Astrocyte of the spinal cord (primary cell): Measurements from ENCODE around the gene DOCK4.

ENCODE experiments used
- DNase-seq: peaks from one replicate; pipeline ENCODE4 v3.0.0; 2011; ENCODE audit warnings: low read depth, low spot score
- H3K4me3 ChIP-seq: 2 replicates; pipeline ENCODE4 v1.5.1; 2011; ENCODE audit warnings: low read depth, mild to moderate bottlenecking, low read length, moderate library complexity
- in situ Hi-C: cut with HindIII; loops from 2 replicates; pipeline ENCODE4 v1.10.0; 2017; ENCODE audit warnings: low sequenced_read_pairs
- TF ChIP-seq, protein P1 (sequence below): IDR thresholded peaks from 2 replicates; pipeline ENCODE4 v1.5.1; 2012; ENCODE audit warnings: low read depth, mild to moderate bottlenecking, low read length, inconsistent platforms

DOCK4 gene

DNA sequence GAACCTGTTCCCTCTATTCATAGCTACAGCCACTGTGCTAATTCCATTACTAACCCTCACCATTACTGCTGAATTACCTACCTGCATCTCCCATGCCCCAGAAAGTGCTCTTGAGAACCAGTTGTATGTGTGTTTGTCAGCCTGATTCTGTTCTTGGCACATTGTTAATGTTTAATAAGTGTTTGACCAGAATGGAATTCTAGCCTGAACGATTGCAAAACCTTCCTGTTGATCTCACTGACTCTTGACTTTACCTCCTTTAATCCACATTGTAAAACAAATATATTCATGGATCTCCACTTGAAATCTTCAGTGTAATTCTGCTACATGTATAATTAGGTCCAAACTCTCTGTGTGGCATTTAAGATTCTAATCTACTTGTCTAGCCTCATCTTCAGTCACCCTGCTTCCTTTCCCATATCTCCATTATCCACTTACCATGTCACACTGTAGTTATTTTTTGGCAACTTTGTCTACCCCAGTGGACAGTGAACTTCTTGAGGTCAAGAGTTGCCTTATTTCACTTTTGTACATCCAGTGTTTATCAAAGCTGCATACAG is 5.2 kb upstream of the DOCK4 start:
- in situ Hi-C loops, result no loop called here
- TF ChIP-seq, protein P1, sequence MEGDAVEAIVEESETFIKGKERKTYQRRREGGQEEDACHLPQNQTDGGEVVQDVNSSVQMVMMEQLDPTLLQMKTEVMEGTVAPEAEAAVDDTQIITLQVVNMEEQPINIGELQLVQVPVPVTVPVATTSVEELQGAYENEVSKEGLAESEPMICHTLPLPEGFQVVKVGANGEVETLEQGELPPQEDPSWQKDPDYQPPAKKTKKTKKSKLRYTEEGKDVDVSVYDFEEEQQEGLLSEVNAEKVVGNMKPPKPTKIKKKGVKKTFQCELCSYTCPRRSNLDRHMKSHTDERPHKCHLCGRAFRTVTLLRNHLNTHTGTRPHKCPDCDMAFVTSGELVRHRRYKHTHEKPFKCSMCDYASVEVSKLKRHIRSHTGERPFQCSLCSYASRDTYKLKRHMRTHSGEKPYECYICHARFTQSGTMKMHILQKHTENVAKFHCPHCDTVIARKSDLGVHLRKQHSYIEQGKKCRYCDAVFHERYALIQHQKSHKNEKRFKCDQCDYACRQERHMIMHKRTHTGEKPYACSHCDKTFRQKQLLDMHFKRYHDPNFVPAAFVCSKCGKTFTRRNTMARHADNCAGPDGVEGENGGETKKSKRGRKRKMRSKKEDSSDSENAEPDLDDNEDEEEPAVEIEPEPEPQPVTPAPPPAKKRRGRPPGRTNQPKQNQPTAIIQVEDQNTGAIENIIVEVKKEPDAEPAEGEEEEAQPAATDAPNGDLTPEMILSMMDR, result no peak
- no peak overlapping the region for H3K4me3 ChIP-seq
- DNase-seq, result no peak

DNA sequence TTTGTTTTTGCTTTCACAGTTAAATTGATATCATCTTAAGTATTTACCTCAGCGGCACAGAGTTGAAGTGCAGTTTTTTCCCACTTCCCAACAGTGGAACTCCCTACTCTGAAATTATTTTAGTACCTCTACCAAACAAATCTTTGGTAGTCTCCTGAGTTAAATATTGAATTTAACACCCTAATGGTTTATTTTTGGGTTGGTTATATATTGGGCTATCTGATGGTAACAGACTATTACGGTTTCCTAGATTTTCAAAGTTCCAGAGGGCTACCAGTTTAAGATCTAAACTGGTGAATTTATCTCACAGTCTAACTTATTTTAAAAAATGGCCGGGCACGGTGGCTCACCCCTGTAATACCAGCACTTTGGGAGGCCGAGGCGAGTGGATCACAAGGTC is 1.6 kb upstream of the DOCK4 start:
- TF ChIP-seq, protein P1, result no peak
- no peak for DNase-seq
- in situ Hi-C loops, result no loop called here
- no peak overlapping the region for H3K4me3 ChIP-seq

DNA sequence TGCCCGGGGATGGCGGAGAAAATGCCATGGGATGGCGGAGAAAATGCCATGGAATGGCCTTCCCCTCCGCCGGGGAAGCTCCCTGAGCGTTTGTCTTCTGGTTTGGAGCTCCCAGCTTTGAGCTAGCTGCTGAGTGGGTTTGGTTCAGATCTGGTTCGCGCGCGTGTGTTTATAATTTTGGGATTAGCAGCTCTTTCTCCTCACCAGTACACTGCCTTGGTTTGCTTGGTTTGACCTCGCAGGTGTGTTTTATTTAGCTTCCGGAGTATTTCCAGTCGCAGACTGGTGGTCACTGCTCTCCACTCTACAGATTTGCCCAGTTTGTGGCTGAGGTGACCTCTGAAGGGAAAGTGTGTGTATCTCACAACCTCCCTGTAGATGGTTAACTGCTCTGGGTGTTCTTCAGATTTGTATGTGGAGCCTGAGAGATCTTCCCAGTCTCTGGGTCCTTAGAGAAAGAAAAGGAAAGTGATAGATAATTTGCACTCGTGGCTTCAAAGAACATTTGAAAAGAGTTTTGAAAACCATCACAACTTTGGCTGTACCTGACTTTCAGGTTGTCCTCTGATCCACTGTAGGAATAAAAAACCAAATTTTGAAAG is 893 bp upstream of the DOCK4 start:
- in situ Hi-C loops, result no loop called here
- TF ChIP-seq, protein P1, result no peak

DNA sequence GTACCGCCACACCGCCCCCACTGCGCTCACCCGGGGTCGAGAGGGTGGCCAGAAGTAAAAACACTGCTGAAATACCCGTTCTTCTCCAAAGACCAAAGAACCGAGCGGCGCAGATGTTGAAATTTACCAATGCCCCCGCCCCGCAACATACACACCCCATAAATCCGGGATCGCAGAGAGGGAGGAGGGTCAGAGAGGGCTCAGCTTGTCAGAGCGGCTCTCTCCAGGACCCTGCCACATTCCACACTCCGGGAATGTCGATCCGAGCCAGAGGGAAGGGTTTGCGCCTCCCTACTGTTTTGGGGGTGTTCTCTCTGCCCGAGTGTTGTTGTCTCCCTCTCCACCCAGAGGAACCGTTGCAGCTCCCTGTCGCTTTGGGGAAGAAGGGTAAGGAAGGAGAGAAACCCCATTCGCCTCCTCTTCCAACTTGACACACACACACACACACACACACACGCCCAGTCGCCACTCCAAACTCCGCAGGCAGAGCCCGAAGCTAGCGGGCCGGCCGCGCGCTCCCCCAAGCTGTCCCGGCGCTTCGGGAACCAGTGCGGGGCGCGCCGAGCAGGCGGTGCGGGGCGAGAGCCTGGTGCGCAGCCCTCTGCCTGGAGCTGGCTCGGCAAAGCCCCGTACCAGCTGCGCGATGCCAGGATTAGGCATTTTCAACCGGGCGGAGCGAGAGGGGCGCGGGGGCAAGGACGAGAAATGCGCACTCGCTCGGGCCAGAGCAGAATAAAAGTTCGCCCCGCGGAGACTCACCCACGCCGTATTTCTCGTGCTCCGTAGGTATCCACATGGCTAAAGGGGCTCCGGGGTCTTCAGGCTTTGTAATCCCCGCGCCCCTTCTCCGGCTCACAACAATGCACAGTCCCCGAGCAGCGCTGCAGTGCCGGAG is 609 bp downstream of the DOCK4 start:
- peak overlapping the region; percentile 99 for H3K4me3 ChIP-seq

More for the DNA sequence above, 893 bp upstream of the DOCK4 start:
- no peak for DNase-seq
- H3K4me3 ChIP-seq, result peak overlapping the region; percentile 99

DNA sequence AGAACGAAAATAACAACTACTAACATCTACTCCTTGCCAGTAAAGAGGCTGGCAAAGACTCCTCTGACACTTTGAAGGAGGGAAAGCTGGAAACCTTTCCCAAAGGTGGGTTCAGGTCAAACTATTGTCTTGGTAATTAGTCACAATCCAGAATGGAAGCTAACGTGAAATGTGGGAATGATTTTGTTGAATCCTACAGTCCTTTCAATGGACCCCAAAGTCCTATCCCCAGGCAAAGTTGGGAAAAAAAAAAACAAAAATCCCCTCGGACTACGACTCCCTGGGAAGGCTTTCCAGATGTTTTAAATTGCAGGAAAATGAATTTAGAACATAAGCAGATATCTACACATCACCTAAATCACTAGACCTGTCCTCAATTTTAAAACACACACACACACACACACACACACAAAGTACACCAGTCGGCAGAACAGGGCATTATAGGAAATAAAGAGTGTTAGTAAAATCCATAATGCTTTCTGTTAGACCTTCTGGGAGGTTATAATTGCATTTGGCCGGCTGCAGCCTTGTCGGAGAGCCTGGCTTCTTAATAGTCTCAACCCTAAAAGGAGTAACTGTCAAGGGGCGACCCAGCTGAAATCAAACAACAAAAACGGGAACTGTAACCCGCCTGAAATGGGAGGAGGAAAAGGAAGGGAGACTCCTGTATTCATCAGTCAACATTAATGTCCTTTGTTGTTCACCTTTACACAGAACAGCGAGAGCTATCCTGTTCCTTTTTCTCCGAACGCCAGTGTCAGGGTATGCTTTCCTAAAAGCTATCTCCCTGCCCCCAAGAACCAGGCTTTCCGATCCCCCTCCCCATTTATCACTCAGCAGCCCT is 1.5 kb downstream of the DOCK4 start:
- in situ Hi-C loops, result no loop called here
- peak; percentile 22 for DNase-seq
- TF ChIP-seq, protein P1, result no peak
- peak overlapping the region; percentile 99 for H3K4me3 ChIP-seq

More for the DNA sequence above, 609 bp downstream of the DOCK4 start:
- TF ChIP-seq, protein P1, result no peak
- DNase-seq, result peak; percentile 64
- in situ Hi-C loops, result no loop called here

DNA sequence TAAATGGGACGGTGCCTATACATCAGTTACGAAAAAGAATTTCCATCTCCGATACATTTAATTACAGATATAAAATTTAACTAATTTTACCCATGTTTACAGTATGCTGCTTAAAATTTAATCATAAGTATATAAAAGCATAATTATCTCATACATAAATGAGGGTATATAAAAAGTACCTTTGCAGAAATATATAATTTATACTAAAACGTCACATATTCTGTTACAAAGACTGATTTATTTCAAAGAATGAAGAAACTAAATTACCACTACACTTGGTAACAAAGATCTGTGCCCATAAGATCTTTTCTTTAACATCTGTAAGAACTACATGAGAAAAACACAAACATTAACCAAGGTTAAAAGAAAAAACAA is 2.8 kb downstream of the DOCK4 start:
- TF ChIP-seq, protein P1, result no peak
- DNase-seq, result no peak
- in situ Hi-C loops, result no loop called here
- no peak overlapping the region for H3K4me3 ChIP-seq
